HS-27A (cell line): ENCODE data around the gene FHOD3.
"Not testable (repeated sequence)": the region's sequence is repeated elsewhere in the genome, so short reads cannot be mapped to it uniquely, and the experiment has no call there.

Experiments
- DNase-seq: peaks from one replicate; pipeline ENCODE4 v3.0.0-alpha.2; 2012; ENCODE audit warnings: low read depth, missing footprints

The FHOD3 gene

DNA sequence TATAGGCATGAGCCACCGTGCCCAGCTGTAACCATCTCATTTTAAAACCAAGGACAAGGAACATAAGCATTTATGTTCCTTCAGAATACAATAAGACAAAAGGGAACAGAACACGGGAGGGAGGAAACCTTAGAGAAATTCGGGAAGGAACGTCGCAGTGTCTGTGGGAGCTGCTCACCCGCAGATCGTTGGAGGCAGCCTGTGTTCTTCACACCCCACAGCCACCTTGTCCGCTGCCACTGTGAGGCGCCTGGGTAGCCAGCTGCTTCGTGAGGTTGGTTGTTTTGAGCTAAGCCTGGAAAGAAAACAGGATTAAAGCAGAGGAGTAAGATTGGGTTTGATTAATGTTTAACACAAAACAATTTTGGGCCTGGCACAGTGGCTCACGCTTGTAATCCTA is 250.0 kb downstream of the FHOD3 start:
- DNase-seq: no peak

DNA sequence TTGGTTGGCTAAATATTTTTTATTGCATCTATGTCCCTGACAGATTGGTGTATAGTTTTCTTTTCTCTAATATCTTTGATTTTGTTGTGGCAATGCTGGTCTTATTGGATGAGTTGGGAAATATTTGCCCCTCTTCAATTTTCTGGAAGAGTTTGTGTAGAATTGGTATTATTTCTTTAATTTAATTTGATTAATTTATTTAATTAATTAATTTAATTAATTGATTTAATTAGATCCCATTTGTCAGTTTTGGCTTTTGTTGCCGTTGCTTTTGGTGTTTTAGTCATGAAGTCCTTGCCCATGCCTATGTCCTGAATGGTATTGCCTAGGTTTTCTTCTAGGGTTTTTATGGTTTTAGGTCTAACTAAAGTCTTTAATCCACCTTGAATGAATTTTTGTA is 253.8 kb downstream of the FHOD3 start:
- DNase-seq: not testable (repeated sequence)

- no peak for DNase-seq
Measured at GRCh38 chr18:36558234-36558633, 260.7 kb downstream of the FHOD3 start.

GRCh38 chr18:36559149-36559857 is 261.8 kb downstream of the FHOD3 start:
- DNase-seq: no peak

DNA sequence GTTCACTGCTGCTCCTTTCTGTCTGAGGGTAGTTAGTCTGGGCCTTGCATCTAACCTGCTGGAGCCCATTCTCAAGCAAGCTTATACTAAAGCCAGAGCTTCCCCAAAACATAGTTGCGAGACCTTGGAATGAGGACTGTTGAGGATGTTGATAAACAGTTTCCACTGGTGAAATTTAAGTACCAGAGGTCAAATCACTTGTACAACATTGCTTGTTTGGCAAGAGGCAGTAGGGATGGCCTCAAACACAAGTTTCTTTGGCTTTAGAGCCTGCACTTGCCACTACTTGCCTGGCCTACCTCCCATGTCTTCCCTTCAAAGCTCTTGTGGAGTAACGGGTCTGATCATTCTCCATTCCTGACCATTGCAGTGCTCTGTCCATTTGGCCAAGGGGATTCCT is 262.7 kb downstream of the FHOD3 start:
- DNase-seq: no peak

GRCh38 chr18:36561046-36561445 is 263.5 kb downstream of the FHOD3 start:
- DNase-seq: no peak

- no peak for DNase-seq
Measured at GRCh38 chr18:36564841-36565240, 267.3 kb downstream of the FHOD3 start.

DNA sequence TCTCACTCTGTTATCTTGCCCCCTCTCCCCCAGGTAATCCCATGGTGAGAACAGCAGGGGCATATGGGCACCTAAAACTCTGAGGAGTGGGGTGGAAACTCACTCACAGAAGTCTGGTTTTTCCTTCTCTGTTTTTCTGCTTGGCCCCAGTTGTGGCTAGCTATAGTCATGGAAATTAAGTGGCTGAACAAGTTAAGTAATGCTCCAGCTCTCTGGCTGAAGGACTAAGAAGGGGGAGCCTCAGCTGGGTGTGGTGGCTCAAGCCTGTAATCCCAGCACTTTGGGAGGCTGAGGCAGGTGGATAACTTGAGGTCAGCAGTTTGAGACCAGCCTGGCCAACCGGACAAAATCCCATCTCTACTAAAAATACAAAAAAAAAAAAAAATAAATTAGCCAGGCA is 270.3 kb downstream of the FHOD3 start:
- no peak for DNase-seq

- no peak for DNase-seq
Measured at GRCh38 chr18:36568487-36568886, 271.0 kb downstream of the FHOD3 start.

GRCh38 chr18:36572135-36572856 is 274.8 kb downstream of the FHOD3 start:
- DNase-seq: no peak

- DNase-seq: no peak
Measured at GRCh38 chr18:36576339-36576738, 278.8 kb downstream of the FHOD3 start.

DNA sequence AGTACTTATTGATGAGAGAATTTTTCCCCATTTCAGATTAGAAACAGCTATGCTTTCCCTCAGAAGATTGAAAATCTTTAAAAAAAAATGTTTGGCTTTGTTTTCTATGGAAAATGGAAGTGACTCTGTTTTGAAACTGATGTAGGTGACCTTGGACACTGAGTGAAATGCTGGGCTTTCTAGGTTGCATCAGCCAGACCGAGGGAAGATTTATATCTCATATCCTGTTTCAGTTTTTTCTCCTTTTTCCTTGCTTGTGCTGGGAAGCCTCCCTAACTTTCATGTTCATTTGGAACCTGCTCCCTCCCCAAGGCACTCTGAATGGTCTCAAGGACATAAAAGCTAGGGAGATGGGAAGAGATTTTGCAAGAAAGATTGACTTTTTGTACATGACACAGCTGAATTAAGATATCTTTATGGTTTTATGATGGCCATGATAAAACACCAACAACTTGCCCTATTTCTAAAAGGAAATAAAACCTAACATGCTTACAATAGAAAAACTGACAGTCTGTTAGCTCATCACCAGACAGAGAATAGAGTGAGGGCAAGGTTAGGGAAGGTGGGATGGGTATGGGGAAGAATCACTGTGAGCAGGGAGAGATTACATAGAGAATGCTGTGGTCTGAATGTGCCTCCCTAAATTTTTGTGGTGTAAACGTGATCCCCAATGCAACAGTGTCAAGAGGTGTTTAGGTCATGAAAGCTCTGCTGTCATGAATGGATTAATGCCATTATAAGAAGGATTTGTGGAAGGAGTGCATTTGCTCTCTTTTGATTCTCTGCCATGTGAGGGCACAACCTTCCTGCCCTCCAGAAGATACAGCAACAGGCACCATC is 281.6 kb downstream of the FHOD3 start:
- no peak for DNase-seq

- DNase-seq: no peak
Measured at GRCh38 chr18:36580266-36580665, 282.8 kb downstream of the FHOD3 start.

GRCh38 chr18:36580874-36581750 is 283.6 kb downstream of the FHOD3 start:
- no peak for DNase-seq

DNA sequence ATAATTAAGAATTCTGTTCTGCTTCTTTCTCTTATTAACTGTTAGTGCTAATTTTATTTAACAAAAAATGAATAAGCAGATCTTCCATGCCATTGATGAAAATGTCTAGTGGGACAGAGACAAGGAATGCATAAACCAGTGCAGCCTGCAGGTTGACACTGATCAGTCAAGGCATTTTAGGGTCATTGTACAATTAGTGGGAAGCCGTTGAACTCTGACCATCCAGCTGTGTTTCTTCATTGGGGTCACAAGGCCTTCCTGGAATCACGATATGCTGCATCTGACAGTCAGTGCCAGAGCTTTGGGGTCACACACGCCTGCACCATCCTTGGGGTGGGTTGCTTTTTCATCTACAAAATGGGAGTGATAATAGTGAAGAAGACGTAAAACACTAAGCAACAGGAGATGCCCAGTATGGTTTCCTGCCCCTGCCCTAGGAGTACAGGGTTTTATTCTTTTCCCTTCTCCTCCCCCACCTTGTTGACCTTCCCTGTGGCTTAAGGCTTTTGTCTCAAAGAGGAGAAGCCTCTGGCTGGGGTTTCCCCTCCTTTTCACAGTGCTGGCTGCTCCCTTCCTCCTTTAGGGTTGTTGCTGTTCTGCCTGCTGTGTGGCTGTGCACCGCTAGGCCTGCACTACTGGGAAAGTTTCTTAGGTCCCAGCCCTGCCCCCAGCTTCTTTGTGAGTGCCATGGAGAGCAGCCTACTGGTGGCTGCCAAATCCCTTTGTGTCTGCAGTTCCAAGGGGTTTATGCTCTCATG is 285.7 kb downstream of the FHOD3 start:
- no peak for DNase-seq

DNA sequence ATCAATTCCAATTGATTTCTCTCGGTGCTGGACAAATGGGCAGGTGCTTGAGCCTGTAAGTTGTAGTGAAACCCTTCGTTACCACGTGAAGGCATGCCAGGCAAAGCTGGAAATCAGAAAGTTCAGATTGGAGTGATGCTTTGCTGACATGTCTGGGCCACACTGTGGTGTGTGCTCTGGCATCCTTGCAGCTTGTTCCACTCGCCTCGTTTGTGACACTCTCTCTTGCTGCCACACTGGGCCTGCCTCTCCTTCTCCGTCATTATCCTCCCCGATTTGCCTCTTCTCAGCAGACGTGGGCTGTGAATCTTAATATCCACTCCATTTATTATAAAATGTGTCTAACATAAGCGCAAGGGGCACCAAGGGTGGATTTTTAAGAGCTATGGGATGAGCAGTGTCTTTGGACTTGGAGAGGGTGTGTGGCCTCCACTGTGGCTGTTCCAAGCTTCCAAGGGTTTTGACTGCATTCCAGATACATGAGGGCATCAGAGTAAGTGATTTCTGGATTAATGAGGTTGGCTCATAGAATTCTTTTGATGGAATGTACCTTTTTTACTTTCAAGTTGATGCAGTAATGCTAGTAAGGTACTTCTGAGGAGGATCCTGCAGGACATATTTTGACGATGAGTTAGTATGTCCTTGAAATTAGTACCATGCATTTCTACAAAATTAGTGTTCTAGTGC is 292.5 kb downstream of the FHOD3 start:
- DNase-seq: no peak

- DNase-seq: no peak
Measured at GRCh38 chr18:36590621-36591580, 293.4 kb downstream of the FHOD3 start.

DNA sequence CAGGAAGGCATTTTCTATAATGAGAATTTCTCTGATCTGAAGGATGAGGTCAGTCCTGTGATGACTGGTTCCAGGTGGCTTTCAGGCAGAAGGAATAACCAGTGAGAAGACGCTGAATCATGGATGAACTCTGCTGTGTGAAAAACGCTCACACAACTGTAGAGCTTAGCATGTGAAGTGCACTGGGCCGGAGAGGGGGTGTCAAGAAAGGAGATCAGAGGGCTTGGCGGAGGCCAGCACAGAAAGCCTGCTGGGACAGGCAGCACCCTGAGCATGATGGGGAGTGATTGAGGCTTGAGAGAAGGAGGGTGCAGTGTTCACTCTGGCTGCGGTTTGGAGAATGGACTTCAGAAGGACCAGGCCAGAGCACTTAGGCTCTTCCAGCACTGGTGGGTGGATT is 294.8 kb downstream of the FHOD3 start:
- DNase-seq: no peak

DNA sequence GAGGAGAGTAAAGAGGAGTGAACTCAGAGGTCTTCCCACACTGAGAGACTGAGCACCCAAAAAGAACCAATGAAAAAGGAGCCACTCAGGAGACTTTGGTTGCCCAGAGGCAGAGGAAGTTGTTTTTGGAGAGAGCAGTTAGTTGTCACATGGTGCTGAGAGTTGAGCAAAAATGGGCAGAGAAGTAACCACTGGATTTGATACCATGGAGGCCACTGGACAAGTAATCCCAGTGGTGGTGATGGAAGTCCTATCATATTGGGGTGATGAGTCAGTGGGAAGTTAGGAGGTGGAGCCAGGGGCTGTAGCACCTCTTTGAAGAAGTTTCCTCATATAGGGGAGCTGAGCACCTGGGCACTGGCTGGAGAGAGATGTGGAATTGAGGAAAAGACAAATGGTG is 295.5 kb downstream of the FHOD3 start:
- no peak for DNase-seq
